ENCODE results near the gene MED13L. TPM values are rescaled to one million over a fixed set of nuclear protein-coding genes. Genes with fewer than 3 reads are reported as not detected.
A peak's percentile ranks its signal among the peaks of the same experiment; 100 is the strongest.

MED13L gene
- polyA plus RNA-seq, 1 donor (not counting 4 experiments of a cell fraction or from before 2014, with no cell fraction given), result 31.7 TPM

GRCh38 chr12:115918763-115919162, 358.7 kb downstream of the MED13L start:
- Histone ChIP-seq H3K27me3 (ENCODE audit: control insufficient read depth, extremely low read depth, insufficient read depth, low read length) (no peaks in the 10 kb centered on the region), H3K9ac (ENCODE audit: control insufficient read depth, extremely low read depth, insufficient read depth, low read length) (no peak overlapping the region), H3K79me2 (ENCODE audit: control insufficient read depth, insufficient read depth, low read length) (no peaks in the 10 kb centered on the region), H4K20me1 (ENCODE audit: control insufficient read depth, extremely low read depth, insufficient read depth, low read length) (no peaks in the 10 kb centered on the region), H3K9me3 (ENCODE audit: control insufficient read depth, low read depth, low read length) (no peaks in the 10 kb centered on the region), H2AFZ (ENCODE audit: control insufficient read depth, low read length) (no peak overlapping the region), H3K4me2 (ENCODE audit: control insufficient read depth, extremely low read depth, insufficient read depth, low read depth, low read length) (no peak overlapping the region), H3K36me3 (ENCODE audit: control insufficient read depth in 2 of 2, extremely low read depth in 1 of 2, insufficient read depth in 2 of 2, low read length in 2 of 2) (no peaks in the 10 kb centered on the region), H3K9me1 (ENCODE audit: control insufficient read depth, extremely low read depth, insufficient read depth, low read length) (no peaks in the 10 kb centered on the region), H3K4me3 (ENCODE audit: control insufficient read depth in 2 of 3, extremely low read depth in 1 of 3, insufficient read depth in 2 of 3, low read depth in 1 of 3, low read length in 3 of 3) (no peak overlapping the region), H3K4me1 (ENCODE audit: control insufficient read depth, extremely low read depth, insufficient read depth, low read length) (no peaks in the 10 kb centered on the region), H3K27ac (ENCODE audit: control insufficient read depth, insufficient read depth, low read length) (no peak overlapping the region)
- DNase-seq (ENCODE audit: low read depth, low spot score), result no peak
- no peak for TF ChIP-seq CTCF (optimal IDR thresholded peaks at IDR 0.05 in 1 of 3, IDR thresholded peaks at IDR 0.05 in 1 of 3, conservative IDR thresholded peaks at IDR 0.05 in 1 of 3; ENCODE audit: extremely low read depth in 1 of 3, insufficient read depth in 2 of 3, low read length in 3 of 3)
- no peak for TF ChIP-seq EZH2 (IDR thresholded peaks at IDR 0.05; ENCODE audit: low read length)
- dilution Hi-C loops (cut with MboI; ENCODE audit: extremely low pct_ligation_motif_present, low sequenced_read_pairs), result no loop called here
- no peak for FAIRE-seq

- no peaks in the 10 kb centered on the region for H3K36me3 ChIP-seq (ENCODE audit: control insufficient read depth in 2 of 2, extremely low read depth in 1 of 2, insufficient read depth in 2 of 2, low read length in 2 of 2)
These were observed 360.4 kb downstream of the MED13L start for GRCh38 chr12:115916910-115917668.

More at GRCh38 chr12:115916910-115917668, 360.4 kb downstream of the MED13L start:
- DNase-seq (ENCODE audit: low read depth, low spot score), result peak; percentile 2
- no peak overlapping the region for H3K27ac ChIP-seq (ENCODE audit: control insufficient read depth, insufficient read depth, low read length)
- no peaks in the 10 kb centered on the region for H4K20me1 ChIP-seq (ENCODE audit: control insufficient read depth, extremely low read depth, insufficient read depth, low read length)
- peak overlapping the region; percentile 73 for H3K4me2 ChIP-seq (ENCODE audit: control insufficient read depth, extremely low read depth, insufficient read depth, low read depth, low read length)
- H3K79me2 ChIP-seq (ENCODE audit: control insufficient read depth, insufficient read depth, low read length), result no peaks in the 10 kb centered on the region
- peak overlapping the region; percentile 60 for H2AFZ ChIP-seq (ENCODE audit: control insufficient read depth, low read length)
- H3K9me3 ChIP-seq (ENCODE audit: control insufficient read depth, low read depth, low read length), result no peaks in the 10 kb centered on the region
- H3K4me3 ChIP-seq (ENCODE audit: control insufficient read depth in 2 of 3, extremely low read depth in 1 of 3, insufficient read depth in 2 of 3, low read depth in 1 of 3, low read length in 3 of 3), result peak overlapping the region; percentile 19 to 52 (median 38)
- H3K9ac ChIP-seq (ENCODE audit: control insufficient read depth, extremely low read depth, insufficient read depth, low read length), result no peak overlapping the region
- TF ChIP-seq CTCF (optimal IDR thresholded peaks at IDR 0.05 in 1 of 3, IDR thresholded peaks at IDR 0.05 in 1 of 3, conservative IDR thresholded peaks at IDR 0.05 in 1 of 3; ENCODE audit: extremely low read depth in 1 of 3, insufficient read depth in 2 of 3, low read length in 3 of 3) (peak; percentile 78 to 99 (median 94)), EZH2 (IDR thresholded peaks at IDR 0.05; ENCODE audit: low read length) (no peak)
- H3K27me3 ChIP-seq (ENCODE audit: control insufficient read depth, extremely low read depth, insufficient read depth, low read length), result no peaks in the 10 kb centered on the region
- no peak for FAIRE-seq
- H3K9me1 ChIP-seq (ENCODE audit: control insufficient read depth, extremely low read depth, insufficient read depth, low read length), result no peaks in the 10 kb centered on the region
- H3K4me1 ChIP-seq (ENCODE audit: control insufficient read depth, extremely low read depth, insufficient read depth, low read length), result no peaks in the 10 kb centered on the region
- dilution Hi-C loops (cut with MboI; ENCODE audit: extremely low pct_ligation_motif_present, low sequenced_read_pairs), result no loop called here

All from keratinocyte (primary cell).